Kidney (tissue), 14 donors: ENCODE measurements around the gene NEK6. TPM values are rescaled to one million over a fixed set of nuclear protein-coding genes. Genes with fewer than 3 reads are reported as not detected.

Source experiments
- DNase-seq, 5 donors: peaks; one replicate each; pipeline ENCODE4 v3.0.0-alpha.2; 2013 to 2020
- FAIRE-seq: peaks from 2 replicates; lab custom pipeline; 2012; peaks lifted over from hg19 to GRCh38; lab: Jason Lieb, UNC
- H3K27ac ChIP-seq, 2 donors: one replicate each; pipeline ENCODE4 v1.7.0; 2013; ENCODE audit warnings: low read depth in 2 of 2, low read length in 2 of 2, inconsistent platforms in 1 of 2
- H3K27me3 ChIP-seq: one replicate; pipeline ENCODE4 v1.7.1; 2013; ENCODE audit warnings: low read length, inconsistent platforms; ENCODE audit not compliant: control insufficient read depth, insufficient read depth
- H3K36me3 ChIP-seq, 3 donors: one replicate each; pipeline versions ENCODE4 v1.7.0 to v1.7.1; 2013; ENCODE audit warnings: low read length in 3 of 3, control low read depth in 1 of 3, inconsistent platforms in 1 of 3; ENCODE audit not compliant: insufficient read depth in 3 of 3, control insufficient read depth in 2 of 3
- H3K4me1 ChIP-seq, 3 donors: one replicate each; pipeline versions ENCODE4 v1.7.0 to v1.7.1; 2013; ENCODE audit warnings: low read length in 3 of 3, inconsistent platforms in 1 of 3, low read depth in 1 of 3; ENCODE audit not compliant: control insufficient read depth in 2 of 3, insufficient read depth in 2 of 3
- H3K4me3 ChIP-seq, 3 donors: one replicate each; pipeline versions ENCODE4 v1.7.0 to v1.8.1; 2013; ENCODE audit warnings: low read length in 3 of 3, control low read depth in 1 of 3, inconsistent platforms in 1 of 3
- H3K9ac ChIP-seq, 3 donors: one replicate each; pipeline versions ENCODE4 v1.7.0 to v1.7.1; 2013; ENCODE audit warnings: low read length in 3 of 3, control low read depth in 1 of 3, inconsistent platforms in 1 of 3
- H3K9me3 ChIP-seq, 3 donors: one replicate each; pipeline versions ENCODE4 v1.7.0 to v1.7.1; 2013; ENCODE audit warnings: low read length in 3 of 3, control low read depth in 1 of 3, inconsistent platforms in 1 of 3; ENCODE audit not compliant: control insufficient read depth in 2 of 3, insufficient read depth in 1 of 3
- intact Hi-C: fragments of 100-400 bp; cut with DNase I; formaldehyde crosslinking; loops from one replicate; pipeline ENCODE4 v1.11.1; 2022
- polyA plus RNA-seq: library from polyadenylated mRNA; stranded (reverse); fragments of 350-450 nt; fragmentation: Illumina TruSeq; extraction: RNeasy Lipid Tissue Mini Kit (QIAGEN cat#74804); gene quantifications from one replicate; pipeline ENCODE4 v1.2.3, GENCODE V29; 2014; ENCODE audit warnings: low read depth, low replicate concordance; ENCODE audit not compliant: insufficient read depth
- total RNA-seq: library from RNA; stranded (reverse); fragmentation: NEBNext Ultra II Directional; extraction: Animal tissue kit (Norgen Biotek cat#: 25700); gene quantifications from one replicate; pipeline ENCODE4 v1.2.1, GENCODE V29; 2021
- TF ChIP-seq, protein P1 (sequence below): IDR thresholded peaks from 3 replicates; pipeline ENCODE4 v1.5.1; 2012; ENCODE audit warnings: mild to moderate bottlenecking, moderate library complexity, borderline replicate concordance; ENCODE audit not compliant: insufficient read depth; ENCODE audit errors: extremely low read depth
- donor health status: control.
- donor health status: control.
- donor health status: control.
- donor health status: control.
- donor health status: control.
- donor health status: DM: yes; HTN: yes; CAD: no.
- donor health status: Normal renal cell carcinoma (clear cell type).

Gene NEK6
- total and polyA plus RNA-seq, 2 donors from 2014 or later, result 14.9 to 82.1 TPM

DNA sequence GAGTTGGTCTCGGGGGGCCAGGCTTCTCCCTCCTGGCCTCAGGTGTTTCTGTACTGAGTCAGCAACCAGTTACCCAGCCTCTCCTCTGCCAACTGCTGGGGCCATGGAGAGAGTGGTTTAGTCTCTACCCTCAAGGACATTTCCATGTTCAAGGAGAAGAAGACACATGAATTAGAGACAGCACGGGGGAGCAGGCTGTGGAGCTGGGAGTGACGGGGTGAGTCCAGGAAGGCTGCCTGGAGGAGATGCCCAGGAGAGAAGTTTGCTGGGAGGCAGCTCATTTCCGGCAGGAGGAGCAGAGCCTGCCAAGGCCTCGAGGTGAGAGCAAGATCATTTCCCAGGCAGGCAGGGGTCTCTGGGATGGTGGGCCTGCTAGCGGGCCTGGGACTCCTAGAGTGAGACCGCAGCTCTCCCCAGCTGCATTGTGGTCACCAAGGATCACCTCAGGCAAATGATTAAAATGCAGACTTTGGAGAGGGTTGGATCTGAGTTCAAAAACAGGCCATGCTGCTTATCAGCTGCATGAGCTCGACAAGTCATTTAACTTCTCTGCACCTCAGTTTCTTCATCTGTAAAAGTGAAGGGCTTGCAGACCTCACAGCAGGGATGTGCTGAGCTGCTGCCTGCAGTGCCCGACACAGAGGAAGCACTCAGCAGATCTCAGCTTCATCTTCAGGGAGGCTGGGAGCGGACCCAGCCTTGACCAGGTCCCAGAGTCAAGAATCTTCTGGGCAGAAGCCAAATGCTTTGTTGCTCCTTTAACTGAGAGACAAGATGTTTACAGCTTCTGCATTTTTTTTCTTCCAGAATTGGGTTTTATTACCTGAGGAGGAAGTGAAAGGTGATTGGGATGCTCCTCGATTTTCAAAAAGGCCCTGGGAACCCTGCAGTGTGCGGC, 35.2 kb downstream of the NEK6 start:
- no peak overlapping the region for H3K4me3 ChIP-seq
- TF ChIP-seq, protein P1, sequence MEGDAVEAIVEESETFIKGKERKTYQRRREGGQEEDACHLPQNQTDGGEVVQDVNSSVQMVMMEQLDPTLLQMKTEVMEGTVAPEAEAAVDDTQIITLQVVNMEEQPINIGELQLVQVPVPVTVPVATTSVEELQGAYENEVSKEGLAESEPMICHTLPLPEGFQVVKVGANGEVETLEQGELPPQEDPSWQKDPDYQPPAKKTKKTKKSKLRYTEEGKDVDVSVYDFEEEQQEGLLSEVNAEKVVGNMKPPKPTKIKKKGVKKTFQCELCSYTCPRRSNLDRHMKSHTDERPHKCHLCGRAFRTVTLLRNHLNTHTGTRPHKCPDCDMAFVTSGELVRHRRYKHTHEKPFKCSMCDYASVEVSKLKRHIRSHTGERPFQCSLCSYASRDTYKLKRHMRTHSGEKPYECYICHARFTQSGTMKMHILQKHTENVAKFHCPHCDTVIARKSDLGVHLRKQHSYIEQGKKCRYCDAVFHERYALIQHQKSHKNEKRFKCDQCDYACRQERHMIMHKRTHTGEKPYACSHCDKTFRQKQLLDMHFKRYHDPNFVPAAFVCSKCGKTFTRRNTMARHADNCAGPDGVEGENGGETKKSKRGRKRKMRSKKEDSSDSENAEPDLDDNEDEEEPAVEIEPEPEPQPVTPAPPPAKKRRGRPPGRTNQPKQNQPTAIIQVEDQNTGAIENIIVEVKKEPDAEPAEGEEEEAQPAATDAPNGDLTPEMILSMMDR, result no peak
- H3K9ac ChIP-seq, result no peak overlapping the region
- H3K9me3 ChIP-seq, result no peaks in the 10 kb centered on the region
- no peak overlapping the region for H3K27ac ChIP-seq
- H3K27me3 ChIP-seq, result no peaks in the 10 kb centered on the region
- intact Hi-C loops, result no loop called here
- DNase-seq (no peak), FAIRE-seq (no peak)
- no peaks in the 10 kb centered on the region for H3K36me3 ChIP-seq
- H3K4me1 ChIP-seq, result peaks cover 0 to 54% (median 23%) of the 10 kb centered on the region in 3 donors

DNA sequence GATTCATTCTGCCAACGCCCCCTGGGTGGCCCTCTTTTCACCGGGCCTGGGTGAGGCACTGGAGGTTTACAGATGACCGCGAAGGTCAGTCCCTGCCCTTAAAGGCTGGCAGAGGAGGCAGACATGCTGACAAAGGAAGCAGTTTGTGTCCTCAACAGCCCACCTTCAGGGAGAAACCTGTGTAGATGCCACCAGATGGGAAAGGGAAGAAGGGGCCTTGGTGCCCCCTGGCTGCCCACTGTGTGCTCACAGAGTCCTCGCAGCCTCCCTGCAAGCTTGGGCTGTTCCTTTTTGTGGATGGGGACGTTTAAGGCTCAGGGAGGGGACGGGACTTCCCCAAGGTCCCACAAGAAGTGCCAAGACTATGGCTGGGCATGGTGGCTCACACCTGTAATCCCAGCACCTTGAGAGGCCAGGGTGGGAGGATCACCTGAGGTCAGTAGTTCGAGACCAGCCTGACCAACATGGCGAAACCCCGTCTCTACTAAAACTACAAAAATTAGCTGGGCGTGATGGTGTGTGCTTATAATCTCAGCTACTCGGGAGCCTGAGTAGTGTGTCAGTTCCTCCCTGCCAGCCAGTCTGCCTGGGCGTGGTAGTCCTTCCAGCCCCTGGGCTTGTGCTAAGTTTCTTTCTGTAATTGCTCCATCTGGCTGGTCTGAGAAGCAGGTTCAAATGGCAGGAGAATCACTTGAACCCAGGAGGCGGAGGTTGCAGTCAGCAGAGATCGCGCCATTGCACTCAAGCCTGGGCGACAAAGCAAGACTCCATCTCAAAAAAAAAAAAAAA, 36.2 kb downstream of the NEK6 start:
- no peak overlapping the region for H3K9ac ChIP-seq
- no peaks in the 10 kb centered on the region for H3K36me3 ChIP-seq
- no peaks in the 10 kb centered on the region for H3K9me3 ChIP-seq
- no peaks in the 10 kb centered on the region for H3K27me3 ChIP-seq
- H3K4me3 ChIP-seq, result no peak overlapping the region
- DNase-seq (no peak), FAIRE-seq (no peak)
- TF ChIP-seq, protein P1, result no peak
- H3K4me1 ChIP-seq, result peaks cover 0 to 54% (median 23%) of the 10 kb centered on the region in 3 donors
- intact Hi-C loops, result no loop called here
- no peak overlapping the region for H3K27ac ChIP-seq

DNA sequence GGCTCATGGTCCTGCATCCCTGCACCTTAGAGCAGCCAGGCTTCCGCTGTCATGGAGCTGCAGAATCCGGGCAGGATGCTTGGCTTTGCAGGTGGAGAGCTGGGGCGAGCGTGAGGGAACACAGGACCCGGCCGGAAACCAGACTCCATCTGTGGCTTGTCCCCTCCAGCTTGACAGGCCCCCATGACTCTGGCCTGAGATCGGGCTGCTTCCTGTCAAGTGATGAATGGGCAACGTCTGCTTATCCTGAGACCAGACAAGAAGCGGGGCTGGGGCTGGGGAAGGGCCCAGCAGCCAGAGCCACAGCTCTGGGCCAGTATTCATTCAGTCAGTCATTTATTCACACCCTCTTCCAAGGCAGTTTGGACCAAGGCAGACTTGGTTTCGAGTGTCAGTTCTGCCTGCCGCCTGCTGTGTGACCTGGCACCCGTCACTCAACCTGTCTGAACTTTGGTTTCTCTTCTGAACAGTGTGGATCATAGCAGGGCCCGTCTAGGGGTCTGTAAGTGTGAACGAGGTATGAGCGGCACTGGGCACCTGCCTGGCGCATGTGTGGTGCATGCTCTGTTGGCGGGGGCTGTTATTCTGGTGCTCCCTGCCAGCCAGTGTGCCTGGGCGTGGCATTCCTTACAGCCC, 37.5 kb downstream of the NEK6 start:
- no peaks in the 10 kb centered on the region for H3K36me3 ChIP-seq
- no peak overlapping the region for H3K9ac ChIP-seq
- peaks cover 0 to 50% (median 23%) of the 10 kb centered on the region in 3 donors for H3K4me1 ChIP-seq
- no peak for FAIRE-seq
- H3K27ac ChIP-seq, result no peak overlapping the region
- H3K27me3 ChIP-seq, result no peaks in the 10 kb centered on the region
- peak in 4 of 5 donors; percentile 72 to 93 (median 78) for DNase-seq
- intact Hi-C loops, result no loop called here
- H3K9me3 ChIP-seq, result no peaks in the 10 kb centered on the region
- TF ChIP-seq, protein P1, result no peak
- no peak overlapping the region for H3K4me3 ChIP-seq
